Activated CD8-positive, alpha-beta memory T cell treated with anti-CD3 and anti-CD28 coated beads, Interleukin-2, amount 50 U/mL, for 48 hours (primary cell): ENCODE data around the gene CAMTA1.
"Not testable (repeated sequence)": the region's sequence is repeated elsewhere in the genome, so short reads cannot be mapped to it uniquely, and the experiment has no call there.

Experiments used
- DNase-seq: peaks from one replicate; pipeline ENCODE4 v3.0.0-alpha.2; 2020

Gene CAMTA1

DNA sequence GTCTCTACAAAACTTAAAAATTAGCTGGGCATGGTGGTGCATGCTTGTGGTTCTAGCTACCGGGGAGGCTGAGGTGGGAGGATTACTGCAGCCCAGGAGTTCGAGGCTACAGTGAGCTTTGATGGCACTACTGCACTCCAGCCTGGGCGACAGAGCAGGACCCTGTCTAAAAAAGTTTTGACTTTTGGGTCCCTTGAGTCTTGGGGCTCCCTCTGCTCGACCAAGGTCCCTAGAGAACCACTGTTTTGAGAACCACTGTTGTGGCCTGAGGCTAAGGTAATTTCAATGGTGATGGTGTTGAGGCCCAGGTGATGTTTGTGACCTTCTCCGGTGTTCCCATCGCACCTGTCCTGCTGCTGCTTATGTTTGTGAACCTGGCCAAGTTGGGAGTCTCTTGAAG is 3.1 kb upstream of the CAMTA1 start:
- no peak for DNase-seq

DNA sequence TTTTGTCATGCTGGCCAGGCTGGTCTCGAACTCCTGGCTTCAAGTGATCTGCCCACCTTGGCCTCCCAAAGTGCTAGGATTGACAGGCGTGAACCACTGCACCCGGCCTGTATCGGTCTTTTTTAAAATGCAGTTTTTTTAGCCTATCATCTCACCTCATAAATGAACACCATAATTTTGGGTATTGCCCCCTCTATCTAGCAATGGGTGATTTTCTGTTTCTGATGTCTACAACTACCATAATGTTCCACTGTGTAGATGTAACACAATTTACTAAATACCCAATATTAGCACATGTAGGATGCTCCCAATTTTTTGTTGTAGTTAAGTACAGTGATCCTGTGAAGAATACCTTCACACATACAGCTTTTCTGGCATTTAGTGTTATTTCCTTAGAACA is 2.0 kb upstream of the CAMTA1 start:
- DNase-seq = no peak

DNA sequence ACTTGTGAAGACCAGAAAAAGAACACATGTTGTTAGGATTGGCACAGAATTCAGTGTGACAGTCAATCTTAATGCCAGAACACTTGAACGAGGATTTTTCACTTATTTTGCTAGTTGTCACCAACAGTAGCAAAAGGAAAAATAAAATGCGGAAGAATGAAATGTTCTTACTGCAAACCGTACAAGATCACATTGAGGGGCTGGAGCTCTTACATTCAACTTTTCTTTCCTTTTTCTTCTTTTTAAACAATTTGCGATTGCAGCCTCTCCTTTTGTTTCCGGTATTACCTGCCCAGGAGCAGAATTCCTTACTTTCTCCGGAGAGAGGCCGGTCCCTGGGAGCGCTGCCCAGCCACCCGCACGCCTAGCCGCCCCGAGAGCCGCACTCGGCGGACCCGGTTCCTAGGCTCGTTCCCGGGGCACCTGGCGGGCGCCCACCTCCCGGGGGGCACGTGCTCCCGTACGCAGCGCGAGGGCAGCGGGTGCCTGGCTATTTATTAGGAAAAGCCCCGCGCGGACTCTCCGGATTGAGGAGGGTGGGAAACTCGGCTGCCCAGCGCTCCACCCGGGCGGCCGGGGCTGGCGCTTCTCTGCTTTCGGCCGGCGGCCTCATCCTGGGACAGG is 1.2 kb upstream of the CAMTA1 start:
- DNase-seq = no peak

DNA sequence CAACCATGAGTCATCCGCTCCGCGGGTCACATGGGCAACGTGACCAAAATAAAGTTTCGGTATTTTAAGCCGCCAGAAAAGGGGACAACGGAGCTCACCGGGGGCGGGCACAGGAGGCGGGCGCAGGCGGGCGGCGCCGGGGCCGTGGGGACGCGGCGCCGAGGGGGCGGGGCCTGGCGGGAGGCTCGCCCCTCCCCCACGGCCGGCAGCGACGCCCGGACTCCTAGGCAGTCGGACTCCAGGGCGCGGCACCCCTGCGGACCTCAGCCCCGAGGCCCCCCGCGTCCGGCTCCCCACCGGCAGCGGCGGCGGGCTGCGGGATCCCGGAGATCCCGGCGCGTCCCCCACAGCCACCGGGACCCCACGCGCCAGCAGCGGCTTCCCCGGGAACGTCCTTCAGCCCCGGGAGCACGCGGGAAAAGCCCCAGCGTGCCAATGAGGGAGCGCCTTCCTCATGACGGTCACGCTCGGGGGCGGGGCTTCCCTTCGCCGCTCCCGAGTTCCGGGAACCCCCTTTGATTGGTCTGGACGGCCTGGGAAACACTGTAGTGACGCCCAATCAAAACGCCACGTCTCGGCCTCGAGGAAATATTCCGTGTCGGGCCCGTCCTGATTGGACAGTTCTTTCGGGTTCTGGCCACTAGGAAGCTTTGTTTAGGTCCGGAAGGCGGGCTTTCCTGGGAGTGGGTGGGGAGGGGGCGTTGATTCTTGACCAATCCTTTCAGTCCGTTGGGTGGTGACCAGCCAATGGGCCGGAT is 515 bp upstream of the CAMTA1 start:
- peak; percentile 98 for DNase-seq

DNA sequence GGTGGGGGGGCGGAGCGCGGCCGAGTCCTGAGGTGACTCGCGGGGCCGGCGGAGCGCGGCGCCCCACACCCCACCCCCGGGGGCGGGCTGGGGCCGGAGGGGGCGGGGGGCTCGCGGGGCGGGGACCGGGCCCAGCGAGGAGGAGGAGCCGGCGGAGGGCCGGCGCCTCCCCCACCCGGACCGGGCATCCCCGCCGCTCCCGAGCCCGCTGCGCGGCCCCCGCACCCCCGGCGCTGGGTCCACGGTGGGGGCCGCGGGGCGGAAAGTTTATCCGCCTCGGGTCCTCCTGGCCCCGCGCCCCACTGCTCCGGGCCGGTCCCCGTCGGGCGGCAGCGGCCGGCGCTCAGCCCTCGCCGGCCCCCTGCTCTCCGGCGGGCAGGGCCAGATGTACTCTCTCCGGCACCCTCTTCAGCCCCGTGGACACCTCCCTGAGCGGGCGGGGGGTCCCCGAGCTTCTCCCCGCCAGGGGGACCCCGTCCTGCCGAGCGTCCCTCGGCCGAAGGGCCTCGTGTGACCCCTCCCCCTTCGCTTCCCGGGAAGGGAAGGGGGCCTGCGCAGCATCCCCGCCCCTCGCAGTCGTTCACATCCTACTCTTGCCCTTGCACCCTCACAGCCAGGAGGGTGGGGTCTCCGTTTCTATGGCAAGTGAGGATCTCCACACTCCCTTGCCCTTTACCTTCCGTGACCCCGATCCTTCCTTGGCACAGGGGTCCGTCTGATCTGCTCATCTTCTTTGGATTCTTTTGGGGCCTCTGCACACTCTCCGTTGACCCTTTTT is 663 bp downstream of the CAMTA1 start:
- DNase-seq = peak; percentile 75

- no peak for DNase-seq
Observed at GRCh38 chr1:6788946-6789345, 3.7 kb downstream of the CAMTA1 start.

DNA sequence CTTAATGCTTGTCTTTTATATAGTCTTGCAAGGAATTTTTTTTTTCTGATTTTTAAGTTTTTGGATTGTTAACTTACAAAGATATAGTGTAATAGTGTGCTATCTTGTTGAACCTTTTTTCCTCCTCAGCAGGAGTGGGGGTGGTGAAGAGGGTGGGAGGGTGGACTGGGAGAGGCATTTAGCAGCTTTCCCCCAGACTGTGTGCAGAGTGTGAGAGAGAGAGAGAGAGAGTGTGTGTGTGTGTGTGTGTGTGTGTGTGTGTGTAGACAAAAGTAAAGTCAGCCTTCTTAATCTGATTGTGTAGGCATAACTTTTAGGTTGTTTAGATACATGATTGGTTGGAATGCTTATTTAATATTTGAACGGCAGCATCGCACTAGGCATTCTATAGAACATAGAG is 4.9 kb downstream of the CAMTA1 start:
- no peak for DNase-seq

DNA sequence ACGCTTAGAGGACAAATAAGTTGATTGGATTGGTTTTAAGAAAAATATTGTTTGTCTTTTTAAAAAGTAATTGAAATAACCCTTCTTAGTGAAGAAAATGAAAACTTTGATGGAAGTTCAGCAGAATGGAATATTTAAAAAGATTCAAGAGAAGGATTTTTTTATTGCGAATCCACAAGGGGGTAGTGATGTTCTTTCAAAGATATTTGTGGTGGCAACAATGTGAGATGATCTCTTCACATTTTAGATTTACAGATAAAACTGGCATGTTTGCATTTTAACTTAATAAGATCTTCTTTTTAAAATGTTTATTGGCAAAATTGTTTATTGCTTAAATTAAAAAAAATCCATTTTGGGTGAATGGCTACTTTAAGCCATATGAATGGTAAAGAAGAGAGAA is 8.9 kb downstream of the CAMTA1 start:
- no peak for DNase-seq

GRCh38 chr1:6795203-6795602 is 9.9 kb downstream of the CAMTA1 start:
- DNase-seq = no peak

GRCh38 chr1:6795661-6796060 is 10.4 kb downstream of the CAMTA1 start:
- no peak for DNase-seq

GRCh38 chr1:6796095-6796494 is 10.8 kb downstream of the CAMTA1 start:
- no peak for DNase-seq

DNA sequence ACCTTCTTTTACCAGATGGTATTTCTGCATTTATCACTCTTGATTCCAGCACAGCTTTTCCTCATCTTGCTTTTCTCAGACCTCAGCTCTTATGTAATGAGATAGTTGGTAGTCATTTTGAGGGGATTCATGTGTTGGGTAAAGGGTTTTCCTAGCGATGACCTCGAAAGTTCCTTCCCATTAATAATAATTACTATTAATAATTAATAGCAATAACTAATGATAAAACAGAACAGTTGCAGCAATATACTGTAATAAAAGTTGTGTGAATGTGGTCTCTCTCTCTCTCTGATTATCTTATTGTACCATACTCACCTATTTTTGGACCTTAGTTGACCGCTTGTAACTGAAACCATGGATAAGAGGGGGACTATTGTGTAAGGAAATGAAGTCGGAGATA is 14.2 kb downstream of the CAMTA1 start:
- DNase-seq = no peak

GRCh38 chr1:6800745-6801144 is 15.5 kb downstream of the CAMTA1 start:
- DNase-seq = no peak

DNA sequence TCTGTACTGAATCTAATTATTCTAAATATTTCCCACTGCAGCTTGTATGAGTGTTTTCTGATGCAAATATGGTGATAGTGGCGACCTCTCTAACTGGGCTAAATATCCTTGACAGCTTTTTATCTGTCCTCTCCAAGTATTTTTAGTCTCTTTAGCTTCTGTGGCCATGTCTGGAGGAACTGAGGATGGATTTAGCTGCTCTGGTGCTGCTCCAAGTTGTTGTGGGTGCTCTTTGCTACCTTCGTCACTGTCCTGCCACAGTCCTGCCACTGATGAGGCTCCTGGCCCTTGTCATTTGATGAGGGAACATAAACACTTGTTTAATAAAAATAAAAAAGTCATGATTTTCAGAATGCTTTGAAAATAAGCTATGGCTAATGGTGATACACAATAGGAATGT is 15.9 kb downstream of the CAMTA1 start:
- DNase-seq = no peak

DNA sequence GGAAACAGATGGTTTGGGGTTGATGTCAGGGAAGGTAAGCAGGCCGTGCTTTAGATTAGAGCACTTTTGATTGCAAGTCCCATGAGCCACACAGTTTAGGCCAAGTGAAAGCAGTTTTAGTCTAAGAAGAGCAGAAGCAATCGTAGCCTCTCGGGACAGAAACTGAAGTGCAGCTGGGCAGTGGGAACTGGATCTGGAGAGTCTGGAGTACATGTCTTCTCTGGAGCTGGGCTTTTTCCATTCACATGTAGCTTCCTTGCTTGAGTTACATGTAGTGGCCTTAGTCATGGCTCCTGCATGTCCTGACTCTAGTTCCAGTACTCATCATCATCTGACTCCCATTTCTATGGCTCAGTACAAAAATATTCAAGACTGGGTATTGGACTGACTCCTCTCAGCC is 16.7 kb downstream of the CAMTA1 start:
- DNase-seq = no peak

DNA sequence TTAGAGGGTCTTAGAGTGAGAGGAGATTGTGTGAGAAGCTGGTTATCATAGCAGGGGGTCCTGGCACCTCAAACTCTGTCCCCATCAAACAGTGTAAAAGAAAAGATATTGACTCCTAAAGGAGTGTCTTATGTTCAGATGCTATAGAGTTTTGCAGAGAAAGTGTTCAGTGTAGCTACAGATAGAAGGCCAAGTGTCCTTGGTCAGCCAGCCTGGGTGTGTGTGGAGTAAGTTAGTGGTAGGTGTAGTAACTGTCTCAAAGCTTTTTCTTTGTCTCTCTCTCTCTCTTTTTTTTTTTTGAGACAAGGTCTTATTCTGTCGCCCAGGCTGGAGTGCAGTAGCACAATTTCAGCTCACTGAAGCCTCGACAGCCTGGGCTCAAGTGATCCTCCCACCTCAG is 17.2 kb downstream of the CAMTA1 start:
- no peak for DNase-seq

GRCh38 chr1:6802893-6803292 is 17.6 kb downstream of the CAMTA1 start:
- DNase-seq = no peak

- no peak for DNase-seq
Observed at GRCh38 chr1:6803357-6803756, 18.1 kb downstream of the CAMTA1 start.

GRCh38 chr1:6805004-6805416 is 19.8 kb downstream of the CAMTA1 start:
- DNase-seq = no peak

GRCh38 chr1:6807782-6808181 is 22.5 kb downstream of the CAMTA1 start:
- DNase-seq = no peak

DNA sequence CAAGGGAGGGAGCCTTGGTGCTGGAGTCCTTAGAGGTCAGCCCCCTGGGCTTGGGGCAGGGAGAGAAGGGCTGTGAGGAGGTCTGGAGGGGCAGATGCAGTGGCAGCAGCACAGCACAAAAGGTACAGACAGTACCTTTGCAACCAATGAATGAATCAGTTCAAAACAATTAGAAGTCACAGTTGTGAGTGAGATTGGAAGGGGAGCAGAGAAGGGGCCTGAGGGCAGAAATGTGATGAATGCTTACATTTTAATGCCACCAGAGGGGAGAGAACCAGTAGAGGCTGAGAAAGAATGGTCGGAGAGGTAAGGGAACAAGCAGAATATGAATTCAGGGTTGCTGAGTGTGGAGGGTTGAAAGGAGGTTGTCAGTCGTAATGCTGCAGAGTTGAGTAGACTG is 24.2 kb downstream of the CAMTA1 start:
- no peak for DNase-seq

DNA sequence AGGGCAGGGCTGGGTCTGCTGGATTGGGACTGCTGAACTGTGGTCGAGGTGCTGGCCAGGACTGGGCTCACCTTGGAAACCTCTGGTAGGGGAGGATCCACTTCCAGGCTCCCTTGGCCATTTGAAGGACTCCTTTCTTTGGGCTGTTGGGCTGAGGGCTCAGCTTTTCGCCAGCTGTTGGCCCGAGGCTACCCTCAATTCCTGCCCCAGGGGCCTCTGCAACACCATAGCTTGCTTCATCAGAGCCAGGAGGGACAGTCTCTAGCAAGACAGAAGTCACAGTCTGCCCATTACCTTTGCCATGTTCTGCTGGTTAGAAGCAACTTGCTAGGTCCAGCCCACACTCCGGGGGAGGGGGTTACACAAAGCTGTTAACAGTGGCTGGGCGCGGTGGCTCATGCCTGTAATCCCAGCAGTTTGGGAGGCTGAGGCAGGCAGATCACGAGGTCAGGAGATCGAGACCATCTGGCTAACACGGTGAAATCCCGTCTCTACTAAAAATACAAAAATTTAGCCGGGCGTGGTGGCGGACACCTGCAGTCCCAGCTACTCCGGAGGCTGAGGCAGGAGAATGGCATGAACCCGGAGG is 25.0 kb downstream of the CAMTA1 start:
- not testable (repeated sequence) for DNase-seq

GRCh38 chr1:6811583-6811982 is 26.3 kb downstream of the CAMTA1 start:
- no peak for DNase-seq

- no peak for DNase-seq
Observed at GRCh38 chr1:6813165-6813564, 27.9 kb downstream of the CAMTA1 start.
